GM12864 (cell line): Measurements from ENCODE around the gene HECW1.
"Not testable (repeated sequence)": the region's sequence is repeated elsewhere in the genome, so short reads cannot be mapped to it uniquely, and the experiment has no call there.

Experiments
- DNase-seq: peaks from one replicate; pipeline ENCODE4 v3.0.0-alpha.2; 2011; ENCODE audit warnings: low read depth
- H3K4me3 ChIP-seq: 2 replicates; pipeline ENCODE4 v1.5.1; 2011; ENCODE audit warnings: mild to moderate bottlenecking, low read depth, low read length, control low read depth
- CTCF ChIP-seq: IDR thresholded peaks from 2 replicates; pipeline ENCODE4 v1.5.1; 2011; ENCODE audit warnings: low read depth, mild to moderate bottlenecking, moderate library complexity, low read length, control low read depth, inconsistent platforms; ENCODE audit errors: missing control alignments

Gene HECW1

DNA sequence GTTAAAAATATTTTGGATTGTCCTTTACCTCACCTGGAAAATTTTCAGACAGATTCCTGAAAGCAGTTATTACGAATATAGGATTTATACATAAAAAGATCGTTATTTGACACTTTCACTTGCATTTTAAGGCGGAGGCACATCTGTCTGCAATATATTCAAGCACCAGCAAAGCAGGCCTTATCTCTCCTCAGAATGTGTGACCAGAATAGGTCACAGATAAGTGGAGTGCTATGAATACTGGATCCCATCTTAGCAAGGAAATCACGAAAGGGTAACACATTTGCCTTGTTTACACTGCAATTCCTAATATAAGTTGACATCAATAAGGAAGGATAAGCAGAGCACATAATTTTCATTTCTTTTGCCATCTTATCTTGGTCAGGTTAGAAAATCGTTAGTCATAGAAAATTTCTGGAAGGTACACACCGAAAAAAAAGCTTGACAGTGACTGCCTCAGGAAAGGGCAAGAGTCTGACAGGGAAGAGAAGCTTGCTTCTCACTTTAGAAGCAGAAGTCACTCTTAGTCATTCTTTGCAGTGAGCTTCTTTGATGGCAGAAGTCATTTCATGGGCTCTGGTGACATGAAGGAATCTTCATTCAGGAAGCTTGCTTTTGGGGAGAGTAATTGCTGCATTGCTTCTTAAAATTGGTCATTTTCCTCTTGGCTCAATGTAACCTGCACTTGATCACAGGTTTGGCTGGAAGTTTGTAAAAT lies 372.4 kb downstream of the HECW1 start:
- no peak for DNase-seq
- TF ChIP-seq CTCF = no peak
- no peak overlapping the region for H3K4me3 ChIP-seq

DNA sequence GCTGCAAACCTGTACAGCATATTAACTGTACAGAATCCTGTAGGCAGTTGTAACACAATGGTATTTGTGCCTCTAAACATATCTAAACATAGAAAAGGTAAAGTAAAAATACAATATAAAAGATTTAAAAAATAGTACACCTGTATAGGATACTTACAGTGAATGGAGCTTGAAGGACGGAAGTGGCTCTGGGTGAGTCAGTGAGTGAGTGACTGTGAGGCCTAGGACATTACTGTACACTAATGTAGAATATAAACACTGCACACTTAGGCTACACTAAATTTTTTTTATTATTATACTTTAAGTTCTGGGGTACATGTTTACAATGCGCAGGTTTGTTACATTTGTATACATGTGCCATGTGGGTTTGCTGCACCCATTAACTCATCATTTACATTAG lies 373.1 kb downstream of the HECW1 start:
- H3K4me3 ChIP-seq = no peak overlapping the region
- TF ChIP-seq CTCF = no peak
- DNase-seq = no peak

DNA sequence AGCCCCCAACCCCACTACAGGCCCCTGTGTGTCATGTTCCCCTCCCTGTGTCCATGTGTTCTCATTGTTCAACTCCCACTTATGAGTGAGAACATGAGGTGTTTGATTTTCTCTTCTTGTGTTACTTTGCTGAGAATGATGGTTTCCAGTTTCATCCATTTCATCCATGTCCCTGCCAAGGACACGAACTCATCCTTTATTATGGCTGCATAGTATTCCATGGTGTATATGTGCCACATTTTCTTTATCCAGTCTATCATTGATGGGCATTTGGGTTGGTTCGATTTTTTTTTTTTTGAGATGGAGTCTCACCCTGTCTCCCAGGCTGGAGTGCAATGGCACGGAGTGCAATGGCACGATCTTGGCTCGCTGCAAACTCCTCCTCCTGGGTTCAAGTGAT lies 373.6 kb downstream of the HECW1 start:
- not testable (repeated sequence) for DNase-seq, H3K4me3 ChIP-seq

GRCh38 chr7:43486634-43487033 lies 374.2 kb downstream of the HECW1 start:
- DNase-seq = no peak
- no peak overlapping the region for H3K4me3 ChIP-seq
- no peak for TF ChIP-seq CTCF

- no peak for DNase-seq
- no peak overlapping the region for H3K4me3 ChIP-seq
- no peak for TF ChIP-seq CTCF
Observed at GRCh38 chr7:43487731-43488073, 375.3 kb downstream of the HECW1 start.

GRCh38 chr7:43489257-43489656 lies 376.8 kb downstream of the HECW1 start:
- H3K4me3 ChIP-seq = no peak overlapping the region
- TF ChIP-seq CTCF = no peak
- DNase-seq = no peak

DNA sequence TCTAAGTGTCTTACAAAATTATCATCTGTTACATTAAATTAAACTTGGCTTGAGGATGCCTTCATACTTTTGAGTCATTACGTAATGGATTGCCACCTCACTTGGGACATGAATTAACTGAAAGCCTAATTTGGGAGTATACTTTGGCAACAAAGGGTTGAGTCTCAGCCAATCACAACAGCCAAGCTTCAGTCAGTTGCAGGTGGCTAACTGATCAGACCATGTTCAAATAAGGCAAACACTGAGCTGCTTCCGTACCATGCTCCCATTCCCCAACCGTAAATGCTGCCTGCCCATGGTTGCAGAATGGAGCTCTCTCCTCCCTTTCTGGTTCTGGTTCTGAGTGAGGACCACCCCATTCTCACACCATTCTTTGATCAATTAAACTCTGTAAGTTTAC lies 377.6 kb downstream of the HECW1 start:
- DNase-seq = no peak
- no peak overlapping the region for H3K4me3 ChIP-seq
- no peak for TF ChIP-seq CTCF

DNA sequence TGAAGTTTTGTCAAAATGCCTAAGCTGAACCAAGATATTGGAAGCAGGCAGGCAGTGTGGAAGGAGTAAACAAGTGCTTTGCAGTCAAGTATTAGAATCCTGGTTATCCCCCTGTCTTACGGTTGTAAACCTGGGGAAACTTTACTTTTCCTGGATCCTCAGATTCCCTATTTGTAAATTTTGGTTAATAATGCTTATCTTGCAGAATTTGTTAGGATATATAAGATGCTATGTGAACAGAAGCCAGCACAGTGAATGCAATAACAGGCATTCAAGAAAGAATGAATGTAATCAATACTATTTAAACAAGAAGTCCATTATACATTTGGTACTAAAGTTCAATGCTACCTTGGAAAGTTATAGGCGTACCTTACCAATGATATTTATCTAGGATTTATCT lies 378.7 kb downstream of the HECW1 start:
- H3K4me3 ChIP-seq = no peak overlapping the region
- TF ChIP-seq CTCF = no peak
- no peak for DNase-seq
